Caco-2 (cell line): Measurements from ENCODE around the gene HDAC10. TPM values are rescaled to one million over a fixed set of nuclear protein-coding genes. Genes with fewer than 3 reads are reported as not detected.
A peak's percentile ranks its signal among the peaks of the same experiment; 100 is the strongest.

Source experiments
- BruUV-seq: library from RNA; stranded (reverse); fragments of 400-500 nt; replicated peaks from 2 replicates; lab custom pipeline; 2021; lab: Mats Ljungman, UMichigan
- CTCF ChIA-PET: fragments of 300-600 bp; sonication (Branson Sonifier 250); formaldehyde crosslinking; loops from one replicate; lab custom pipeline; 2022; ENCODE audit warnings: antibody characterized with exemption; lab: Charles Lee
- POLR2A ChIA-PET: fragments of 300-600 bp; sonication (Branson Sonifier 250); formaldehyde crosslinking; loops from one replicate; lab custom pipeline; 2022; ENCODE audit warnings: antibody characterized with exemption; lab: Charles Lee
- DNase-seq, 2 experiments: peaks; one replicate each; pipeline versions ENCODE4 v3.0.0 to v3.0.0-alpha.2; 2020 to 2022
- H3K27me3 ChIP-seq: replicated peaks from 2 replicates; pipeline ENCODE4 v1.6.0; 2011; ENCODE audit warnings: low read length; ENCODE audit not compliant: control insufficient read depth, insufficient read depth
- H3K36me3 ChIP-seq: 2 replicates; pipeline ENCODE4 v1.5.1; 2011; ENCODE audit warnings: low read length; ENCODE audit not compliant: control insufficient read depth, insufficient read depth
- H3K4me1 ChIP-seq: fragments of 250-450 bp; sonication (Bioruptor Pico); 2 replicates; pipeline ENCODE4 v1.5.1; 2020; ENCODE audit warnings: mild to moderate bottlenecking
- H3K4me3 ChIP-seq: 2 replicates; pipeline ENCODE4 v1.5.1; 2011; ENCODE audit warnings: low read depth, mild to moderate bottlenecking, control low read depth, low read length
- H3K9me3 ChIP-seq: fragments of 250-450 bp; sonication (Bioruptor Pico); 2 replicates; pipeline ENCODE4 v1.5.1; 2020; ENCODE audit warnings: mild to moderate bottlenecking, moderate library complexity
- H3K27ac Mint-ChIP-seq: one replicate; pipeline ENCODE4 v1.8.0; 2022; ENCODE audit warnings: mixed read lengths; ENCODE audit not compliant: unreplicated experiment
- H3K27me3 Mint-ChIP-seq: one replicate; pipeline ENCODE4 v1.8.0; 2022; ENCODE audit warnings: mixed read lengths; ENCODE audit not compliant: insufficient read depth, unreplicated experiment
- H3K36me3 Mint-ChIP-seq: one replicate; pipeline ENCODE4 v1.8.0; 2022; ENCODE audit warnings: mild to moderate bottlenecking, mixed read lengths; ENCODE audit not compliant: insufficient read depth, unreplicated experiment
- H3K4me1 Mint-ChIP-seq: one replicate; pipeline ENCODE4 v1.8.0; 2022; ENCODE audit warnings: low read depth, mixed read lengths; ENCODE audit not compliant: unreplicated experiment
- H3K4me3 Mint-ChIP-seq: one replicate; pipeline ENCODE4 v1.8.0; 2022; ENCODE audit warnings: mild to moderate bottlenecking, moderate library complexity, mixed read lengths; ENCODE audit not compliant: unreplicated experiment
- H3K9me3 Mint-ChIP-seq: one replicate; pipeline ENCODE4 v1.8.0; 2022; ENCODE audit warnings: mixed read lengths; ENCODE audit not compliant: unreplicated experiment
- CTCF ChIP-seq, 2 experiments: fragments of 200-600 bp in 1 of 2; IDR thresholded peaks; 1 replicate in 1 of 2; 2 replicates in 1 of 2; pipeline versions ENCODE4 v1.5.1 to v1.8.0; 2011 to 2022; ENCODE audit warnings: antibody characterized with exemption in 1 of 2, control low read depth in 1 of 2, inconsistent platforms in 1 of 2, low read depth in 1 of 2, low read length in 1 of 2, mild to moderate bottlenecking in 1 of 2, moderate library complexity in 1 of 2; ENCODE audit not compliant: insufficient read depth in 1 of 2, severe bottlenecking in 1 of 2, unreplicated experiment in 1 of 2
- intact Hi-C: fragments of 100-400 bp; cut with micrococcal nuclease; formaldehyde crosslinking; loops from one replicate; pipeline ENCODE4 v1.10.0; 2022; ENCODE audit not compliant: unreplicated experiment
- total RNA-seq: library from RNA; stranded (reverse); gene quantifications from 2 replicates; pipeline ENCODE4 v1.2.3, GENCODE V29; 2022

Gene HDAC10
- total RNA-seq, 1 experiment from 2014 or later, result 63.5 TPM

- no peaks in the 10 kb centered on the region for H3K4me1 Mint-ChIP-seq
- ChIA-PET CTCF (no interaction called here), POLR2A (interaction anchor here (0.5 kb wide), 1 partner anchor 9 kb away, joined by 6 read pairs; no protein-coding TSS in a partner anchor)
- no peak overlapping the region for H3K4me3 ChIP-seq
- peaks cover 18% of the 10 kb centered on the region for H3K4me1 ChIP-seq
- peaks cover 10% of the 10 kb centered on the region for H3K36me3 ChIP-seq
- peak overlapping the region; percentile 81 for H3K27ac Mint-ChIP-seq
- H3K27me3 Mint-ChIP-seq, result no peaks in the 10 kb centered on the region
- no peaks in the 10 kb centered on the region for H3K9me3 ChIP-seq
- peaks cover 53% of the 10 kb centered on the region for H3K36me3 Mint-ChIP-seq
- H3K27me3 ChIP-seq, result no peaks in the 10 kb centered on the region
- H3K4me3 Mint-ChIP-seq, result no peak overlapping the region
- DNase-seq, result no peak
- BruUV-seq, result no TSS peak
- no peaks in the 10 kb centered on the region for H3K9me3 Mint-ChIP-seq
- TF ChIP-seq CTCF (IDR thresholded peaks at IDR 0.05; ENCODE audit: insufficient read depth in 1 of 2, low read depth in 1 of 2, low read length in 1 of 2, severe bottlenecking in 1 of 2, unreplicated experiment in 1 of 2), result no peak
- intact Hi-C loops, result no loop called here
Measured at GRCh38 chr22:50284479-50284878, 33.4 kb upstream of the HDAC10 start.

DNA sequence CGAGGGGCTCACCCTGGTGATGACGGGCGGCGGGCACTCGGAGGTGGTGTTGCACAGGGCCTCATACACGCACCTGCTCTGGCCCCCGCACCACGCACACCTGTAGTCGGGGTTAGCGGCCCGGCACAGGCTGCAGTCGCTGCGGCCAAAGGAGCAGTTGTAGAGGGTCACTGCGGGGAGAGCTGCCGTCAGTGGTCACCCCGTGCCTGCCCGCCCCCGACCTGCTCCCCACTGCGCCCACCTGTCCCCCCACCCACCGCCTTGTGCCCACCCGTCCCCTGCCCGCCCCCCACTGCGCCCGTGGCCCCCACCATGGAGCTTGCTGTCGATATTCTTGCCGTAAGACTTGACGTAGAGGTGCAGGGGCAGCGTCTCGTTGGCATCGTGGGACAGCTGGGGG is 32.8 kb upstream of the HDAC10 start:
- Histone ChIP-seq H3K9me3 (no peaks in the 10 kb centered on the region), H3K36me3 (peaks cover 11% of the 10 kb centered on the region), H3K4me1 (peaks cover 18% of the 10 kb centered on the region), H3K4me3 (no peak overlapping the region), H3K27me3 (no peaks in the 10 kb centered on the region)
- no TSS peak for BruUV-seq
- TF ChIP-seq CTCF (IDR thresholded peaks at IDR 0.05; ENCODE audit: insufficient read depth in 1 of 2, low read depth in 1 of 2, low read length in 1 of 2, severe bottlenecking in 1 of 2, unreplicated experiment in 1 of 2), result no peak
- no peaks in the 10 kb centered on the region for H3K27me3 Mint-ChIP-seq
- H3K9me3 Mint-ChIP-seq, result no peaks in the 10 kb centered on the region
- no peak for DNase-seq
- H3K27ac Mint-ChIP-seq, result peak overlapping the region; percentile 69
- intact Hi-C loops, result no loop called here
- CTCF ChIA-PET, result no interaction called here
- H3K36me3 Mint-ChIP-seq, result peaks cover 60% of the 10 kb centered on the region
- POLR2A ChIA-PET, result no interaction called here
- H3K4me3 Mint-ChIP-seq, result no peak overlapping the region
- H3K4me1 Mint-ChIP-seq, result no peaks in the 10 kb centered on the region

DNA sequence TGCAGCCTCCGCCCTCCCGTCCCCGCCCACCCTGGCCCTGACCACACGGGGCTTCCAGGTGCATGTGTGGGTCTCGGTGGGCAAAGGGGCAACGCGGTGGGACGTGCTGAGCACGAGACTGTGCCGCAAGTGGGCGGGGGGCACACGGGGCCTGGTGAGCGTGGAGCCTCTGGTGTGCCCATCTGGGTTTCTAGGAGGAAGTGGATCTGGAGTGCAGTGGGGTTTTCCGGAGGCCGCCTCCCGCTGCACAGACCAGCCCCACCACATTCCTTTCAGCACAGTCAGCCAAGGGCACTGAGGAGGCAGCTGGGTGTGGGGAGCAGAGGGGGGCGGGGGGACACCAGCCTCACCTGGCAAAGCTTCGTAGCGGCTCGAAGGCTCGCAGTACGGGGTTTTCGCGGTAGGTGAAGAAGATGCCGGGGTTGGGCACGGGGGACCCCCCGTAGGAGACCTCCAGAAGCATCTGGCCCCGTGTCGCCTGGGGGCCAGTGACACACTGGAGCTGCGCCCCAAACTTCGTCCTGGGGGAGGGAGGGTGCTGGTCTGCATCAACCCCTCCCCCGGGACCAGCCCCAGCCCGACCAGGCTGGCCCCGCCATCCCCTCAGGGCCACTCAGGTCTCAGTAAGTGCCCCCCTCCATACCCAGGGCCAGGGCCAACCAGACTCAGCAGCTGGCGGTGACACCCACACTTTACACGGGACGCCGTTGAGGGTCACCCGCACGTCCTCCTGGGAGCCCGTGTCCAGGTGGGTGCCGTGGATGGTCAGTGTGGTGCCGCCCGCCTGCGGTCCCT is 31.5 kb upstream of the HDAC10 start:
- DNase-seq, result peak; percentile 81 to 85
- Mint-ChIP-seq H3K27ac (peak overlapping the region; percentile 69), H3K4me3 (peak overlapping the region; percentile 55), H3K4me1 (no peaks in the 10 kb centered on the region), H3K9me3 (no peaks in the 10 kb centered on the region), H3K27me3 (no peaks in the 10 kb centered on the region), H3K36me3 (peaks cover 61% of the 10 kb centered on the region)
- Histone ChIP-seq H3K9me3 (no peaks in the 10 kb centered on the region), H3K27me3 (no peaks in the 10 kb centered on the region), H3K36me3 (peaks cover 13% of the 10 kb centered on the region), H3K4me1 (peaks cover 18% of the 10 kb centered on the region), H3K4me3 (no peak overlapping the region)
- ChIA-PET POLR2A (interaction anchor here (0.6 kb wide), 2 partner anchors 11 to 30 kb away, joined by 3 to 4 read pairs; no protein-coding TSS in a partner anchor), CTCF (interaction anchor here (0.8 kb wide), 1 partner anchor 9 kb away, joined by 4 read pairs; no protein-coding TSS in a partner anchor)
- no peak for TF ChIP-seq CTCF (IDR thresholded peaks at IDR 0.05; ENCODE audit: insufficient read depth in 1 of 2, low read depth in 1 of 2, low read length in 1 of 2, severe bottlenecking in 1 of 2, unreplicated experiment in 1 of 2)
- no TSS peak for BruUV-seq
- intact Hi-C loops, result no loop called here
